ENCODE data around the gene GPR45.
"Not testable (repeated sequence)": the region's sequence is repeated elsewhere in the genome, so short reads cannot be mapped to it uniquely, and the experiment has no call there.

The GPR45 gene

DNA sequence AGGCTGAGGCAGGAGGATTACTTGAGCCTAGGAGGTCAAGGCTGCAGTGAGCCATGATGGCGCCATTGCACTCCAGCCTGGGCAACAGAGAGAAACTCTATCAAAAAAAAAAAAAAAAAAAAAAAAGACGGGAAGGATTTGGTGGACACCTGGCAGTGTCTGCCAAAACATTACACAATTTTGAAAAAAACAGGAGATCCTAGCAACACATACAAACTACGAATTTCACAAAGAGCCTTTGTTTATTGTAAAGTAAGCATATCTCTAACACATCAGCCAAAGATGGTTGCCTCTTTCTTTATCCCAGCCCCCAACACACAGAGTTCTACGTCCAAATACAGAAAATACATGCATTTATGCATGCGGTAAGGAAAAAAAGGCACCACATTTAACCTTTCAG, 7.6 kb downstream of the GPR45 start:
- H3K9me3 ChIP-seq = no peaks in the 10 kb centered on the region
- H3K4me3 ChIP-seq (ENCODE audit: low read depth, low read length) = no peak overlapping the region
- no peaks in the 10 kb centered on the region for H3K36me3 ChIP-seq
- TF ChIP-seq, protein P1, sequence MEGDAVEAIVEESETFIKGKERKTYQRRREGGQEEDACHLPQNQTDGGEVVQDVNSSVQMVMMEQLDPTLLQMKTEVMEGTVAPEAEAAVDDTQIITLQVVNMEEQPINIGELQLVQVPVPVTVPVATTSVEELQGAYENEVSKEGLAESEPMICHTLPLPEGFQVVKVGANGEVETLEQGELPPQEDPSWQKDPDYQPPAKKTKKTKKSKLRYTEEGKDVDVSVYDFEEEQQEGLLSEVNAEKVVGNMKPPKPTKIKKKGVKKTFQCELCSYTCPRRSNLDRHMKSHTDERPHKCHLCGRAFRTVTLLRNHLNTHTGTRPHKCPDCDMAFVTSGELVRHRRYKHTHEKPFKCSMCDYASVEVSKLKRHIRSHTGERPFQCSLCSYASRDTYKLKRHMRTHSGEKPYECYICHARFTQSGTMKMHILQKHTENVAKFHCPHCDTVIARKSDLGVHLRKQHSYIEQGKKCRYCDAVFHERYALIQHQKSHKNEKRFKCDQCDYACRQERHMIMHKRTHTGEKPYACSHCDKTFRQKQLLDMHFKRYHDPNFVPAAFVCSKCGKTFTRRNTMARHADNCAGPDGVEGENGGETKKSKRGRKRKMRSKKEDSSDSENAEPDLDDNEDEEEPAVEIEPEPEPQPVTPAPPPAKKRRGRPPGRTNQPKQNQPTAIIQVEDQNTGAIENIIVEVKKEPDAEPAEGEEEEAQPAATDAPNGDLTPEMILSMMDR (IDR thresholded peaks at IDR 0.05; ENCODE audit: low read depth, low read length) = no peak
- H3K27me3 ChIP-seq = no peaks in the 10 kb centered on the region
- DNase-seq = no peak
- H3K4me1 ChIP-seq = no peaks in the 10 kb centered on the region

DNA sequence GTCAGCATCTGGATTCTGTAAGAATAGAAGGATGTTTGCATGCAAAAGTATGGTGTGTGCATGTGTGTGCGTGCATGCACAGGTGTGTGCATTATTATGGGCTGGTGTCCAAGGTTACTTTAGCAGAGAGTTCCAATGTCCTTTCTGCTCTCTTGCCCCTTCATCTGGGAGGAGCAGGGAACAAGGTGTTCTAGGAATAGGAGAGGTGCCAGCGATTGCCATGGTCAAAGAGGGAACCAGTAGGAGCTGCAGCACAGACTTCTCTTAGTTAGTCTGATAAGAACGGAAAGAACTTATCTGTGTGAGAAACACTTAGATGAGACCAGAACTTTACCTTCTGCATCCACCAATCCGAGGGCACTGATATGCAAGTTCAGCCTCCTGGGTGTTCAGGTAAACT, 8.3 kb downstream of the GPR45 start:
- Histone ChIP-seq H3K4me1 (no peaks in the 10 kb centered on the region), H3K36me3 (no peaks in the 10 kb centered on the region), H3K9me3 (no peaks in the 10 kb centered on the region), H3K4me3 (ENCODE audit: low read depth, low read length) (no peak overlapping the region), H3K27me3 (no peaks in the 10 kb centered on the region)
- TF ChIP-seq, protein P1 (IDR thresholded peaks at IDR 0.05; ENCODE audit: low read depth, low read length) = no peak
- no peak for DNase-seq

DNA sequence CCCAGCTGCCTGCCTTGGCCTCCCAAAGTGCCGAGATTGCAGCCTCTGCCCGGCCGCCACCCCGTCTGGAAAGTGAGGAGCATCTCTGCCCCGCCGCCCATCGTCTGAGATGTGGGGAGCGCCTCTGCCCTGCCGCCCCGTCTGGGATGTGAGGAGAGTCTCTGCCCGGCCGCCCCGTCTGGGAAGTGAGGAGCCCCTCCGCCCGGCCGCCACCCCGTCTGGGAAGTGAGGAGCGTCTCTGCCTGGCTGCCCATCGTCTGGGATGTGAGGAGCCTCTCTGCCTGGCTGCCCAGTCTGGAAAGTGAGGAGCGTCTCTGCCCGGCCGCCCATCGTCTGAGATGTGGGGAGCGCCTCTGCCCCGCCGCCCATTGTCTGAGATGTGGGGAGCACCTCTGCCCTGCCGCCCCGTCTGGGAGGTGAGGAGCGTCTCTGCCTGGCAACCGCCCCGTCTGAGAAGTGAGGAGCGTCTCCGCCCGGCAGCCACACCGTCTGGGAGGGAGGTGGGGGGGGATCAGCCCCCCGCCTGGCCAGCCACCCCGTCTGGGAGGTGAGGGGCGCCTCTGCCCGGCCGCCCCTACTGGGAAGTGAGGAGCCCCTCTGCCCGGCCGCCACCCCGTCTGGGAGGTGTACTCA, 9.6 kb downstream of the GPR45 start:
- H3K36me3 ChIP-seq; H3K4me3 ChIP-seq (ENCODE audit: low read depth, low read length); H3K9me3 ChIP-seq; H3K4me1 ChIP-seq; H3K27me3 ChIP-seq; DNase-seq: not testable (repeated sequence)

DNA sequence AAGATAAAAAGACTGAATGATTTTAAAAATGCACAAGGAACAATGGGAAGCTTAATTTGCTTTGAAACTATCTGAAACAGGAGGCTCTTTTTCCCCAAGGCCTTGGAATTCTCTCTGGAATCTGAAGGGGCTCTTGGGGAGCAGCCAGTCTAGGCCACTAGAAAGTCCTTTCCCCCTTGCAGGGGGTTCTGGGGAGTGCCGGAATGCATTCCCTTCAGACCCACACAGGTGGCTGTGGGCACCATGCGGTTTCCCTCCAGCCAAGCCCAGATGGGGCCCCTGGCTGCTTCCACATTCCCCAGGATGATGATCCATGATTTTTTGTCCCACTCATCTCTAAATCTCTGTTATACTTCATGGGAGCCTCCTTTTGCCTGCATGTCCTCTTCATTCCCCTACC, 10.7 kb downstream of the GPR45 start:
- Histone ChIP-seq H3K9me3 (no peaks in the 10 kb centered on the region), H3K36me3 (no peaks in the 10 kb centered on the region), H3K27me3 (no peaks in the 10 kb centered on the region), H3K4me3 (ENCODE audit: low read depth, low read length) (no peak overlapping the region), H3K4me1 (no peaks in the 10 kb centered on the region)
- DNase-seq = no peak
- TF ChIP-seq, protein P1 (IDR thresholded peaks at IDR 0.05; ENCODE audit: low read depth, low read length) = no peak

DNA sequence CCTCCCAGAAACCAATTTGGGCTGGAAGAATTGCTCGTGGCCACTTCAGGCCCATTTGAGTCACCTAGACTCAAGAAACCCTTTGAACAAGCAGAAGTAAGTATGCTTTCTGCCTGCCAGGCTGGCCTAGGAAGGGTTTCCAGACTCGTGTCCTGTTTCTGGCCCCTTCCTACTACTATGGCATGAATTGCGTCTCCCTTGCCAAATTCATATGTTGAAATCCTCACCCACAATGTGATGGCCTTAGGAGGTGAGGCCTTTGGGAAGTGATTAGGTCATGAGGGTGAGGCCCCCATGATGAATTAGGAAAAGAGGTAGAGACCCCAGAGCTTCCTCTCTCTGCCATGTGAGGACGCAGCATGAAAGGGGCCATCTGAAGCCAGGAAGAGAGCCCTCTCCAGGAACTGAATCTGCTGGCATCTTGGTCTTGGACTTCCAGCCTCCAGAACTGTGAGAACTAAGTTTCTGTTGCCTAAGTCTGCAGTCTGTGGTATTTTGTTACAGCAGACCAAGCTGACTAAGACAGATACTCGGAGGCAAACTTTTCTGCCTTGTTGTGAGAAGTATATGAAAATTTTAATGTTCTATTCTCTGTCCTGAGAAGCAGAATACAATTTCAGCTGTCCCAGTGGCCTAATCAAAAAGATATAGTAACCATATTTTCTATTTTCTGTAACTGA, 13.1 kb downstream of the GPR45 start:
- TF ChIP-seq, protein P1 (IDR thresholded peaks at IDR 0.05; ENCODE audit: low read depth, low read length) = no peak
- Histone ChIP-seq H3K9me3 (no peaks in the 10 kb centered on the region), H3K4me1 (no peaks in the 10 kb centered on the region), H3K27me3 (no peaks in the 10 kb centered on the region), H3K4me3 (ENCODE audit: low read depth, low read length) (no peak overlapping the region), H3K36me3 (no peaks in the 10 kb centered on the region)
- no peak for DNase-seq

DNA sequence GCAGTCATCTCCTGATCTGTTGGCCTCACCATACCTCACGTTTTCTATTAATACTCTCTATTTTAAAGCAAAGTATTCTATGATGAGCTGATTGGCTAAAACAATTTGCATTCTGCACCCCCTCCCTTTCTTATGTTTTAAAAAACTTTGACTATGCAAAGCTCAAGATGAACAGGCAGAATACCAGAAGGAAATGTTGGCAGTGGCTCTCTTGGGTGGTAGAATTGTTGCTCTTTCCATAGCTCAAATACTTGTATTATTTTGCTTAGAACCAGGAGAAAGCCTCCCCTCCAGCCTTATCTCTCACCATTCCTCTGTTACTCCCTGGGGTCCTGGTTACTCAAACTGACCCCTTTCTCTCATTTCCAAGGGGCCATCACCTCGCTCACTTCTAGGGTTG, 14.4 kb downstream of the GPR45 start:
- no peaks in the 10 kb centered on the region for H3K27me3 ChIP-seq
- no peaks in the 10 kb centered on the region for H3K9me3 ChIP-seq
- TF ChIP-seq, protein P1 (IDR thresholded peaks at IDR 0.05; ENCODE audit: low read depth, low read length) = no peak
- H3K4me1 ChIP-seq = no peaks in the 10 kb centered on the region
- no peaks in the 10 kb centered on the region for H3K36me3 ChIP-seq
- DNase-seq = no peak
- no peak overlapping the region for H3K4me3 ChIP-seq (ENCODE audit: low read depth, low read length)

All from BE2C (cell line).